ENCODE measurements around the gene CNTN1.

DNA sequence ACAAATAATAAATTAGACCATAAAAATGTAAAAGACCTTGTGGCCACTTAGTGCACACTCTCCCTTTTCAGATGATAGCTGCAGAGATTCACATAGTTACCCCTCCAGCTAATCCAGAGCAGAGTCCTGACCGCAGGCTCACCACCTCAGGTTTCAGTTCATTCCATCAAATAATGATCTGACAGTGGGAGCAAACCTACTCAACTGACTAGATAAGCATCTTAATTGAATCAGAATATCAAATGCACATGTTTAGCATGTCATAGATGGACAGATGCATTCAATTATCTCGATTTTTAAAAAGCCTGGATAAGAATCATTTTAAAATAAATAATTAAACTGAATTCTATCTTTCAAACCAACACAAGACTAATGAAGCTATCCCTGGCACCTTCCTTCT, 253.5 kb downstream of the CNTN1 start:
- TF ChIP-seq, protein P1, sequence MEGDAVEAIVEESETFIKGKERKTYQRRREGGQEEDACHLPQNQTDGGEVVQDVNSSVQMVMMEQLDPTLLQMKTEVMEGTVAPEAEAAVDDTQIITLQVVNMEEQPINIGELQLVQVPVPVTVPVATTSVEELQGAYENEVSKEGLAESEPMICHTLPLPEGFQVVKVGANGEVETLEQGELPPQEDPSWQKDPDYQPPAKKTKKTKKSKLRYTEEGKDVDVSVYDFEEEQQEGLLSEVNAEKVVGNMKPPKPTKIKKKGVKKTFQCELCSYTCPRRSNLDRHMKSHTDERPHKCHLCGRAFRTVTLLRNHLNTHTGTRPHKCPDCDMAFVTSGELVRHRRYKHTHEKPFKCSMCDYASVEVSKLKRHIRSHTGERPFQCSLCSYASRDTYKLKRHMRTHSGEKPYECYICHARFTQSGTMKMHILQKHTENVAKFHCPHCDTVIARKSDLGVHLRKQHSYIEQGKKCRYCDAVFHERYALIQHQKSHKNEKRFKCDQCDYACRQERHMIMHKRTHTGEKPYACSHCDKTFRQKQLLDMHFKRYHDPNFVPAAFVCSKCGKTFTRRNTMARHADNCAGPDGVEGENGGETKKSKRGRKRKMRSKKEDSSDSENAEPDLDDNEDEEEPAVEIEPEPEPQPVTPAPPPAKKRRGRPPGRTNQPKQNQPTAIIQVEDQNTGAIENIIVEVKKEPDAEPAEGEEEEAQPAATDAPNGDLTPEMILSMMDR (tag by site-specific recombination; IDR thresholded peaks at IDR 0.05), result no peak
- no peak for TF ChIP-seq ZNF24 (tag by site-specific recombination; IDR thresholded peaks at IDR 0.05)
- no peak for TF ChIP-seq KLF8 (tag by site-specific recombination; IDR thresholded peaks at IDR 0.05)
- TF ChIP-seq, protein P2, sequence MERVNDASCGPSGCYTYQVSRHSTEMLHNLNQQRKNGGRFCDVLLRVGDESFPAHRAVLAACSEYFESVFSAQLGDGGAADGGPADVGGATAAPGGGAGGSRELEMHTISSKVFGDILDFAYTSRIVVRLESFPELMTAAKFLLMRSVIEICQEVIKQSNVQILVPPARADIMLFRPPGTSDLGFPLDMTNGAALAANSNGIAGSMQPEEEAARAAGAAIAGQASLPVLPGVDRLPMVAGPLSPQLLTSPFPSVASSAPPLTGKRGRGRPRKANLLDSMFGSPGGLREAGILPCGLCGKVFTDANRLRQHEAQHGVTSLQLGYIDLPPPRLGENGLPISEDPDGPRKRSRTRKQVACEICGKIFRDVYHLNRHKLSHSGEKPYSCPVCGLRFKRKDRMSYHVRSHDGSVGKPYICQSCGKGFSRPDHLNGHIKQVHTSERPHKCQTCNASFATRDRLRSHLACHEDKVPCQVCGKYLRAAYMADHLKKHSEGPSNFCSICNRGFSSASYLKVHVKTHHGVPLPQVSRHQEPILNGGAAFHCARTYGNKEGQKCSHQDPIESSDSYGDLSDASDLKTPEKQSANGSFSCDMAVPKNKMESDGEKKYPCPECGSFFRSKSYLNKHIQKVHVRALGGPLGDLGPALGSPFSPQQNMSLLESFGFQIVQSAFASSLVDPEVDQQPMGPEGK (tag by site-specific recombination; IDR thresholded peaks at IDR 0.05), result no peak
- no peak for TF ChIP-seq ZNF146 (tag by site-specific recombination; IDR thresholded peaks at IDR 0.05)
- TF ChIP-seq, protein P3, sequence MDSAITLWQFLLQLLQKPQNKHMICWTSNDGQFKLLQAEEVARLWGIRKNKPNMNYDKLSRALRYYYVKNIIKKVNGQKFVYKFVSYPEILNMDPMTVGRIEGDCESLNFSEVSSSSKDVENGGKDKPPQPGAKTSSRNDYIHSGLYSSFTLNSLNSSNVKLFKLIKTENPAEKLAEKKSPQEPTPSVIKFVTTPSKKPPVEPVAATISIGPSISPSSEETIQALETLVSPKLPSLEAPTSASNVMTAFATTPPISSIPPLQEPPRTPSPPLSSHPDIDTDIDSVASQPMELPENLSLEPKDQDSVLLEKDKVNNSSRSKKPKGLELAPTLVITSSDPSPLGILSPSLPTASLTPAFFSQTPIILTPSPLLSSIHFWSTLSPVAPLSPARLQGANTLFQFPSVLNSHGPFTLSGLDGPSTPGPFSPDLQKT (IDR thresholded peaks at IDR 0.05; ENCODE audit: borderline replicate concordance, low read depth, low read length), result no peak
- TF ChIP-seq MYNN (tag by site-specific recombination; IDR thresholded peaks at IDR 0.05; ENCODE audit: borderline replicate concordance), result no peak
- TF ChIP-seq, protein P4, sequence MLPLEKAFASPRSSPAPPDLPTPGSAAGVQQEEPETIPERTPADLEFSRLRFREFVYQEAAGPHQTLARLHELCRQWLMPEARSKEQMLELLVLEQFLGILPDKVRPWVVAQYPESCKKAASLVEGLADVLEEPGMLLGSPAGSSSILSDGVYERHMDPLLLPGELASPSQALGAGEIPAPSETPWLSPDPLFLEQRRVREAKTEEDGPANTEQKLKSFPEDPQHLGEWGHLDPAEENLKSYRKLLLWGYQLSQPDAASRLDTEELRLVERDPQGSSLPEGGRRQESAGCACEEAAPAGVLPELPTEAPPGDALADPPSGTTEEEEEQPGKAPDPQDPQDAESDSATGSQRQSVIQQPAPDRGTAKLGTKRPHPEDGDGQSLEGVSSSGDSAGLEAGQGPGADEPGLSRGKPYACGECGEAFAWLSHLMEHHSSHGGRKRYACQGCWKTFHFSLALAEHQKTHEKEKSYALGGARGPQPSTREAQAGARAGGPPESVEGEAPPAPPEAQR (tag by site-specific recombination; IDR thresholded peaks at IDR 0.05), result no peak

All from HEK293 (cell line).